T-helper 2 cell treated with Interferon-gamma antibody and Interleukin-4, amounts not matched to agents 5 μg/mL and 100 μg/mL, for 36 hours (primary cell): Measurements from ENCODE around the gene CCN5.
"Not testable (repeated sequence)": the region's sequence is repeated elsewhere in the genome, so short reads cannot be mapped to it uniquely, and the experiment has no call there.

Experiments used
- DNase-seq: peaks from one replicate; pipeline ENCODE4 v3.0.0; 2021; ENCODE audit warnings: low spot score
- H3K27ac Mint-ChIP-seq: one replicate; pipeline ENCODE4 v1.8.0; 2021; ENCODE audit warnings: mild to moderate bottlenecking, mixed read lengths
- H3K27me3 Mint-ChIP-seq: one replicate; pipeline ENCODE4 v1.8.0; 2021; ENCODE audit warnings: low read depth, mixed read lengths
- H3K36me3 Mint-ChIP-seq: one replicate; pipeline ENCODE4 v1.8.0; 2021; ENCODE audit warnings: low read depth, mixed read lengths
- H3K4me1 Mint-ChIP-seq: one replicate; pipeline ENCODE4 v1.8.0; 2021; ENCODE audit warnings: low read depth, mixed read lengths
- H3K4me3 Mint-ChIP-seq: one replicate; pipeline ENCODE4 v1.8.0; 2022; ENCODE audit warnings: mild to moderate bottlenecking, moderate library complexity, mixed read lengths
- H3K9me3 Mint-ChIP-seq: one replicate; pipeline ENCODE4 v1.8.0; 2021; ENCODE audit warnings: mixed read lengths

Gene CCN5

GRCh38 chr20:44689809-44690208 lies 25.4 kb upstream of the CCN5 start:
- H3K4me3 Mint-ChIP-seq: no peak overlapping the region
- no peaks in the 10 kb centered on the region for H3K36me3 Mint-ChIP-seq
- H3K27me3 Mint-ChIP-seq: no peaks in the 10 kb centered on the region
- no peak for DNase-seq
- H3K9me3 Mint-ChIP-seq: peaks cover 10% of the 10 kb centered on the region
- no peak overlapping the region for H3K27ac Mint-ChIP-seq
- H3K4me1 Mint-ChIP-seq: peaks cover 3% of the 10 kb centered on the region

- Mint-ChIP-seq H3K9me3 (peaks cover 10% of the 10 kb centered on the region), H3K4me1 (peaks cover 2% of the 10 kb centered on the region), H3K36me3 (no peaks in the 10 kb centered on the region), H3K27ac (no peak overlapping the region), H3K4me3 (no peak overlapping the region), H3K27me3 (no peaks in the 10 kb centered on the region)
- no peak for DNase-seq
Observed at GRCh38 chr20:44690781-44691423, 24.3 kb upstream of the CCN5 start.

- Mint-ChIP-seq H3K4me3 (no peak overlapping the region), H3K36me3 (no peaks in the 10 kb centered on the region), H3K9me3 (peaks cover 10% of the 10 kb centered on the region), H3K4me1 (peaks cover 2% of the 10 kb centered on the region), H3K27me3 (no peaks in the 10 kb centered on the region), H3K27ac (no peak overlapping the region)
- DNase-seq: no peak
Observed at GRCh38 chr20:44691424-44692423, 23.4 kb upstream of the CCN5 start.

GRCh38 chr20:44692932-44693480 lies 22.2 kb upstream of the CCN5 start:
- H3K27me3 Mint-ChIP-seq: no peaks in the 10 kb centered on the region
- no peak for DNase-seq
- H3K27ac Mint-ChIP-seq: no peak overlapping the region
- H3K9me3 Mint-ChIP-seq: peaks cover 10% of the 10 kb centered on the region
- no peaks in the 10 kb centered on the region for H3K36me3 Mint-ChIP-seq
- H3K4me3 Mint-ChIP-seq: no peak overlapping the region
- peaks cover 2% of the 10 kb centered on the region for H3K4me1 Mint-ChIP-seq

- Mint-ChIP-seq H3K27me3 (no peaks in the 10 kb centered on the region), H3K4me1 (peaks cover 2% of the 10 kb centered on the region), H3K9me3 (peaks cover 10% of the 10 kb centered on the region), H3K27ac (no peak overlapping the region), H3K36me3 (no peaks in the 10 kb centered on the region), H3K4me3 (no peak overlapping the region)
- DNase-seq: no peak
Observed at GRCh38 chr20:44693627-44694026, 21.5 kb upstream of the CCN5 start.

GRCh38 chr20:44694159-44694558 lies 21.0 kb upstream of the CCN5 start:
- peaks cover 2% of the 10 kb centered on the region for H3K4me1 Mint-ChIP-seq
- no peaks in the 10 kb centered on the region for H3K36me3 Mint-ChIP-seq

GRCh38 chr20:44695295-44695673 lies 19.9 kb upstream of the CCN5 start:
- Mint-ChIP-seq H3K27me3 (no peaks in the 10 kb centered on the region), H3K27ac (no peak overlapping the region), H3K4me3 (no peak overlapping the region), H3K36me3 (no peaks in the 10 kb centered on the region), H3K4me1 (peaks cover 2% of the 10 kb centered on the region), H3K9me3 (peaks cover 10% of the 10 kb centered on the region)
- DNase-seq: no peak

More at GRCh38 chr20:44694159-44694558, 21.0 kb upstream of the CCN5 start:
- Mint-ChIP-seq H3K4me3 (no peak overlapping the region), H3K9me3 (peaks cover 10% of the 10 kb centered on the region), H3K27ac (no peak overlapping the region), H3K27me3 (no peaks in the 10 kb centered on the region)
- no peak for DNase-seq

- no peak for DNase-seq
- Mint-ChIP-seq H3K36me3 (no peaks in the 10 kb centered on the region), H3K4me3 (no peak overlapping the region), H3K27me3 (no peaks in the 10 kb centered on the region), H3K4me1 (peaks cover 2% of the 10 kb centered on the region), H3K9me3 (peaks cover 10% of the 10 kb centered on the region), H3K27ac (no peak overlapping the region)
Observed at GRCh38 chr20:44695674-44696300, 19.4 kb upstream of the CCN5 start.

GRCh38 chr20:44696315-44696714 lies 18.9 kb upstream of the CCN5 start:
- H3K27me3 Mint-ChIP-seq: no peaks in the 10 kb centered on the region
- H3K9me3 Mint-ChIP-seq: peaks cover 7% of the 10 kb centered on the region
- no peak overlapping the region for H3K27ac Mint-ChIP-seq
- DNase-seq: no peak
- no peak overlapping the region for H3K4me3 Mint-ChIP-seq
- H3K36me3 Mint-ChIP-seq: no peaks in the 10 kb centered on the region
- H3K4me1 Mint-ChIP-seq: peaks cover 2% of the 10 kb centered on the region

GRCh38 chr20:44697041-44697440 lies 18.1 kb upstream of the CCN5 start:
- H3K27me3 Mint-ChIP-seq, H3K9me3 Mint-ChIP-seq, H3K4me1 Mint-ChIP-seq, H3K36me3 Mint-ChIP-seq, H3K27ac Mint-ChIP-seq, DNase-seq, H3K4me3 Mint-ChIP-seq: not testable (repeated sequence)

- no peaks in the 10 kb centered on the region for H3K27me3 Mint-ChIP-seq
- H3K27ac Mint-ChIP-seq: no peak overlapping the region
- no peaks in the 10 kb centered on the region for H3K9me3 Mint-ChIP-seq
- H3K36me3 Mint-ChIP-seq: no peaks in the 10 kb centered on the region
- peaks cover 2% of the 10 kb centered on the region for H3K4me1 Mint-ChIP-seq
- DNase-seq: no peak
- no peak overlapping the region for H3K4me3 Mint-ChIP-seq
Observed at GRCh38 chr20:44698351-44698750, 16.8 kb upstream of the CCN5 start.

- no peak overlapping the region for H3K27ac Mint-ChIP-seq
- no peaks in the 10 kb centered on the region for H3K27me3 Mint-ChIP-seq
- no peak for DNase-seq
- H3K4me1 Mint-ChIP-seq: peaks cover under 1% of the 10 kb centered on the region
- H3K36me3 Mint-ChIP-seq: no peaks in the 10 kb centered on the region
- no peak overlapping the region for H3K4me3 Mint-ChIP-seq
- no peaks in the 10 kb centered on the region for H3K9me3 Mint-ChIP-seq
Observed at GRCh38 chr20:44700306-44700705, 14.9 kb upstream of the CCN5 start.

GRCh38 chr20:44701118-44701857 lies 13.9 kb upstream of the CCN5 start:
- no peaks in the 10 kb centered on the region for H3K27me3 Mint-ChIP-seq
- no peak overlapping the region for H3K27ac Mint-ChIP-seq
- no peaks in the 10 kb centered on the region for H3K36me3 Mint-ChIP-seq
- no peak overlapping the region for H3K4me3 Mint-ChIP-seq
- no peak for DNase-seq
- H3K4me1 Mint-ChIP-seq: no peaks in the 10 kb centered on the region
- no peaks in the 10 kb centered on the region for H3K9me3 Mint-ChIP-seq
